Measurements from ENCODE around the gene CGNL1.

Gene CGNL1

DNA sequence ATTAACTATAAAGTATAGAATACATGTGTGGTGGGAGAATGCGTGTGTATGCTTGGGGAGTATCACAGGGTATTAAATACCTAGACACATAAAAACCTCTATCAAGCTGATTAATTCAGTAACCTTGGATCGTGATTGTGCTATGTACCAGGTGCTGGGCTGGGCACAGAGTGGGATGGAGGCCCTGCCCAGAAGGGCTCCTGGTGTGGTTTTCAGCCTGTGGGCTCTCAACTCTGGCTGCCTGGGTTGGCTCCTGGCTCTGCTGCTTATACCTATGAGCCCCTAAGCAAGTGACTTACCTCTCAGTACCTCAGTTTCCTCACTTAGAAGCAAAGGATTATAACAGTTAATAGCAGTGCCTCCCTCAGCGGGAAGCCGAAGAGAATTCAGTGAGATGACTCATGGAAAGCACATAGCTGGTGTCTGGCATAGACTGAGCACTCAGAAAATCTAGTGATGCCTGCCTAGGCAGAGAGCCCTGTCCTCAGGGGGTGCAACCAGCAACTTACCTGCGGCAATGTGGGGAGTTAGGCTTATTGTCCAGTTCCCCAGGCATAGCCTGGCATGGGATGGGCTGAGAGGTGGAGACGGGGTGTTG is 124.8 kb downstream of the CGNL1 start:
- DNase-seq (ENCODE audit: low read depth) = no peak

DNA sequence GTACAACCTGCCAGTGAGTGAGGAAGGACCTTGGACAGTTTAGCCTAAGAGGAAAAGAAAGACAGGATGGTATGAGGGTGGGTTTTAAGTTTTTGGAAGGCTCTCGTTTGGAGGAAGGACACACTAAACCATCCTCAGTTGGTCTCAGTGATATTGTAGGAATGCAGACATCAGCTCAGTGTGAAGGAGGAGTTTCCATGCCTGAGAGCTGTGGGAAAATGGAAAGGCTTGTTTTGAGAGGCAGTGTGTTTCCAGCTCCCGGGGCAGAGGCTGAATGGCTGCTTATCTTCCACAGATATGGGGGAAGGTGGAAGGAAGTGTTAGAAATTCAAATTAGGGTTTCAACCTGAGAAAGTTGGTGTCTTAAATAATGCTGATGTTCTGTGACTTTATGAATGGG is 125.8 kb downstream of the CGNL1 start:
- no peak for DNase-seq (ENCODE audit: low read depth)

DNA sequence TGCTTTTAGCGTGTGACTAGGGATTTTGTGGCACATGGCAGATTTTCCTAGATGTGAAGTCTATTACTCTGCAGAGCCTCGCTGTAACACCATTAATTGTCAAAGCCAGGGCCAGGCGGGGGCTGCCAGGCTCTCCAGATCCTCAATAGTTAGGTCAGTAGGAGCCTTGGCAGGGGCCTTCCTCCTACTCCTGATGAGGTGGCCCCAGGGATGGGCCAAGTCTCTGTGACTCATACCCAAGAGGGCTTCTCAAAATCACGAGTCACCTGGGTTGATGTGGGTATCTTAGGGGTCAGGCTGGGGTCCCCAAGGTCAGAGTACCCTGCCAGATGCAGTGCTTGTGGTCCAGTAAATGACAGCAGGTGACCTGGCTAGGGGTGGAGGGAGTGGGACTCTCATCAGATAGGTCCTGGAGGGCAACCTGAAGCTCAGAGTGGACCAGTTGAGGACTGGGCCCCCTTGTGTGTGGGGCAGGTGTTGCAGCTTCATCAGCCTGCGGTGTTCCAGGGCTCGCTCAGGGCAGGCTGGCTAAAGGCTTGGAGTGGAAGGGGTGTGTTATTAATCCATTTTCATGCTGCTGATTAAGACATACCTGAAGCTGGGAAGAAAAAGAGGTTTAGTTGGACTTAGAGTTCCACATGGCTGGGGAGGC is 126.9 kb downstream of the CGNL1 start:
- no peak for DNase-seq (ENCODE audit: low read depth)

DNA sequence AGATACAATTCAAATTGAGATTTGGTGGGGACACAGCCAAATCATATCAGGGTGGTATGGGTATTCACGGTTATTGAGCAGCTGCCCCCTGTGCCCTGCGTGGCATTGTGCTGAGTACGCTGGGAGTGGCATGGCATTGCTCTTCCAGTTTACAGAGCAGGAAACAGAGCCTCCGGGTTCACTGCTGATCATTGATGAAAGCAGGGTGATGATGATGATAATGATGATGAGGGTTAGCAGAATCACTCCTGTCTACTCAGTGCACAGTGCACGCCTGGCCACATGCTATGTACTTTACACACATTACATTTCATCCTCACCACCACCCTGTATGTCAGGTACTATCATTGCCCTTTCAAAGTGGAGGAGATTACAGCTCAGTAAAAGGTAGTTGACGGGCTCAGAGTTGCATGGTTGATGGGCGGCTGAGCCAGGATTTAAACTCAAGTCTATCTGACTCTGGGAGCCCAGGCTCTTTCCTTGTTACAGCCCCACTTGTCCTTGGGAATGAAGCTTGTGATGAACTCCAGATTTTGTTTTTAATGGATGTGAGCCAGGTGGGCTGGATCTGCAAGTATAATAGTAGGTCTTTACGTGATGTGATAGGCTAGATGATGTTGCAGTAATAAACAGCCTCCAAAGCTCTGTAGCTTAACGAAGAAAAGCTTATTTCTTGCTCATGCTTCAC is 127.8 kb downstream of the CGNL1 start:
- DNase-seq (ENCODE audit: low read depth) = no peak

DNA sequence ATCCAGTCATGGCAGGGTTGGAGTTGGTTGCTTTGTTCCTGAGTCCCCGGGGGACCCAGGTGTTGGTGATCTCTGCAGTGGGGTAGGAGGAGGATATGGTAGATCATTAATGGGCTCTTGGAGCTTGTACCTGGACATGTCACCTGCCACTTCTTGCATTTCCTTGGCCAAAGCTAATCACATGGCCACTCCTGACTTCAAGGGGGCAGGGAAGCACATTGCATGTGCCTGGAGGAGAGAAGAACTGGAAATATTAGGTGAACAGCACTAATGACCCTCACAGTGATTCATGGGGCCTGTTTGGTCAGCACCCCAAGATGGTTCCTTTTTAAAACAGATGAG is 128.3 kb downstream of the CGNL1 start:
- DNase-seq (ENCODE audit: low read depth) = no peak

DNA sequence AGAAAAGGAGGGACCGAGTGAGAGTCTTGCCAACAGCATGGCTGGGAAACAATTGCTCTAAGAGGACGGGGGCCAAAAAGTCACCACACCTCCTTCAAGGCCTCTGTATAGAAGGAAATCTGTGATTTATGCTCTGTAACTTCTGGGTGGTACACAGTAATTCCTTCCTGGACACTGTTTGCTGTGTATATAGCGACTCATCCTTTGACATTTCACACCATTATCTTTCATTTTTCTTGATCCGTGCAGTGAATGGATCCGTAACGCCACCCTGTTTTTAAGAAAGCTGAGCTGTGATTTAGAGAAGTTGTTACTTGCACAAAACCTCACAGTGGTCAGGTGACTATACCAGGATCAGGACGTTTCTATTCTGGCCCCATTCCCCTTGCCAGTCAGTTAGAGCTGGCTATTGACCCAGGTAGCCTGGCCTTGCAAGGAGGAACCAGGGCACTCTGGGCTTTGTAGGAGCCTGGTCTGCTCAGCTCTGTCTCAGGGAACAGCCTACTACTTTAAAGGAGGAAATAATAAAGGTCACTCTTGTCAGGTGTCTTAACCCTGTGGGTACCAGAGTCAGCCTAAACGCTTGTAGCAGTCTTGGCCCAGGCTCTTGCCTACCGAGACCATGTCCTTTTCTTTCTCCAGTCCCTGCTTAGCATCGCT is 128.9 kb downstream of the CGNL1 start:
- no peak for DNase-seq (ENCODE audit: low read depth)

DNA sequence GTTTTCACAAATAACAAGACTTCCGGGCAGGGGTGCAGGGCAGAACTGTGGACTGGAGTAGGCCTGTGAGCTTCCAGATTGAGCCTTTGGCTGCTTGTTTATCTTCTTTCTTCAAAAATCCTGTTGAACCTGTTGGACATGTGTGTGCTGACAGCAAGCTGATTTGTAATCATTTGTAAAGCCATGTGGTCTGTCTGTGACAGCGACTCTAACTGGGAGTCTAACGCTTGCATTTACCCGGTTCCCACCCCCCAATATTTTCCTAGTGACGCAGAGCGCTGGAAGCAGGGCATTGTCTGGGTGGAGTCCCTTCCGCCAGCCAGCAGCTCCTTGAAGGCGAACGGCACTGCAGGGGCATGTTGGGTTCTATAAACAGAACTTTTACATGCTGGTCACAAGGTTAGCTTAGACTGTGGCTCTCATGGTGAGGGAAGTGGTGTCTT is 129.7 kb downstream of the CGNL1 start:
- DNase-seq (ENCODE audit: low read depth) = no peak

DNA sequence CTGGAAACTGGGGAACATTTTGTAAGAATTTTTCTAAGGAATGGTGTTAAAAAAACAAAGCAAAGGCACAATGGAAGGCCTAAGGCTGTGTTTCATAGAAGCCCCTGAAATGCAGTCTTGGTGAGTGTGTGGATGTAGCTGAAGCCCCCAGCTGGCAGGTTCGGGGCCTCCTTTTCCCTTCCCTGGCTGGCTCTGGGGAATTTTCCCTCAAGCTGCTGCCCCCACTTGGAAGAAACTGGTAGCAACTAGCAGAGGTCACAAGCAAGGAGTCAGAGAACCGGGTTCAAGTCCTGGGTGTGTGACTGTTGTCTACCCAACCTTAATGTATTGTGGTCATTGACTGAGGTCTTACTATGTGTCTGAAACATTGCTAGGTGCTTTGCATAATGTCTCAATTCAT is 130.1 kb downstream of the CGNL1 start:
- DNase-seq (ENCODE audit: low read depth) = no peak

DNA sequence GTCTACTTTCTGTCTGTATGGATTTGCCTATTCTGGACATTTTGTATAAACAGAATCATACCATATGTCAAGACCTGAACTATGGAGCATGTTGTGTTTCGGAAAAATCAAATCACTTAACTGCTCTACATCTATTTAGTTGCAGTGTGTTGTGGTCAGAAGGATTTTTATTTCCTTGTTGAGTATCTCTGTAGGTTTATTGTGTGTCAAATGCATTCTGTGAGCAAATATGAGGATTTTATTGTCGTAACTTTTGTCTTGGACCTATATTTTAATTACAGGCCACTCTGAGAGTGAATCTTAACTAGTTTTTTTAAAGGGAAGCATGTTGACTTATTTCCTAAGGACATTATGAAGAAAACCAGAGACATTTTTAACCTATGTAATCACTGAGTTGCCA is 130.8 kb downstream of the CGNL1 start:
- no peak for DNase-seq (ENCODE audit: low read depth)

DNA sequence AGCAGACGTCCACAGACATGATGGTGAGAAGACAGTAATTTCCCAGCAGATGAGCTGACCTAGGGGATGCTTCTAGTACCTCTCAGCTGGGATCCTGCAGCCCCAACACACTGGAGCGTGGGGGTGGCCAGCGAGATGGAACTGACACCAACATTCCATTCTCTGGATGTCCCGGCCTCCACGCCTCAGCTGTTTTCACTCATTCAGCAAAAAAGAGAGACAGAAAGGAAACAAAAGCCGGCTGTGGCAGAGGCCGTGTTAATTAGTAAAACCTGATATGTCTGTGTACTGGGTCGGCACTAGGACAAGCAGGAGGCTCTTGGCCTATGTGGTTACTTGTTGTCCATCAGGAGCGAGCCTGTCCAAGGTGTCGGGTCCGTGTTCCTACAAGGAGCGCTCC is 132.8 kb downstream of the CGNL1 start:
- no peak for DNase-seq (ENCODE audit: low read depth)

DNA sequence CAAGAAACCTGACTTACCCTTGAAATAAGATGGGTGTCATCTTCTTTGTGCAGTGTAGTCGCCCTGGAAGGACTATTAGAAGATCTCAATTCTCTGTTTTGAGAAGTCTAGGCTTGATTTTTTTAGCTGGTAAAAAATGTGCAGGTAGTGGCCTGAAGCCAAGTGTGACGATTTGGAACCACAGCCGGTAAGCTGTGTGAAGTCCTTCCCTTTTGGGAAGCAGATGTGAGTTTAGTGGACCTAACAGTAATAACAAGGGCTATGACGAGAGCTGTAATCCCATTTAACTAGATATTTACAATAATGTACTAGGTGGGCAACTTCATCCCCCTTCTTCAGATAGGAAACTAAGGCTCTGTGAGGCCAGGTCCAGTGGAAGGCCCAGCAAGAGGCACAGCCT is 133.7 kb downstream of the CGNL1 start:
- no peak for DNase-seq (ENCODE audit: low read depth)

DNA sequence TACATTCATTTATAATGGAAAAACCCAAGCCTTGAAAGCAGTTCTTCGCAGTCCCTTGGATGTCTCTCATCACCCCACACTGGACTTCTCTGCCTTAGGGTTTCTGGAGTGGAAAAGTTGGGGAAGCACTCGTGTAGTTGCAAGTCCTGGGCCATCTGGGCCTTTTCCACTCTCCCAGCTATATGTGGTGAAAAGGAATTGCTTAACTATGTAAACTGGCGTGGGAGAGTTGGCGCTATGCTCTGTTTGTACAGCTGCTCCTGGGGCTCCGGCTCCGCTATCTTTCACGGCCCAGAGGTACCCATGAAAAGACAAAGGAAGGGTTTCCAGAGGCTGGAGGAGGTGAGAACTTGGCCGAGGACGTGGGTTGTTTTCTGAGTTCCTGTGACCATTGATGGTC is 134.3 kb downstream of the CGNL1 start:
- no peak for DNase-seq (ENCODE audit: low read depth)

DNA sequence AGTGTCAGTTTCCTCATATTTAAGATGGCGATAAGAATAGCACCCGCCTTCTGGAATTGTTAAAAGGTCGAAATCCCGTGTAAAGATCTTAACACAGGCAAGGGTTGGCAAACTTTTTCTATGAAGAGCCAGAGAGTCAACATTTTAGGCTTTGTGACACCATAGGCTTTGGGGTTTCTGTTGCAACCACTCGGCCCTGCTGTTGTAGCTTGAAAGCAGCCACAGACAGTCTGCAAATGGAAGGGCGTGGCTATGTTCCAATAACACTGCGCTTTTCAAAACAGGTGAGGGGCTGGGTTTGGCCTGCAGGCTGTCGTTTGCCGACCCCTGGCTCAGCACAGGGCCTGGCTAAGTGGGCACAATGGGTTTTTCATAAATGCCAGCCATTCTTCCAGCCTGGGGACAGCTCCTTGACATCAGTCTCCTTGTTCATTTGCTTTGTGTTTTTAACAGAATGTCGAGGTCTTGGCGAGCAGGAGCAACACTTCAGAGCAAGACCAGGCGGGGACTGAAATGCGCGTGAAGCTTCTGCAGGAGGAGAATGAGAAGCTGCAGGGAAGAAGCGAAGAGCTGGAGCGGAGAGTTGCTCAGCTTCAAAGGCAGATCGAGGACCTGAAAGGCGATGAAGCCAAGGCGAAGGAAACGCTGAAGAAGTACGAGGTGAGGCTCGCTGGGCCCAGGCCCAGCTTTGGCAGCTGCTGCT is 140.2 kb downstream of the CGNL1 start:
- DNase-seq (ENCODE audit: low read depth) = no peak

DNA sequence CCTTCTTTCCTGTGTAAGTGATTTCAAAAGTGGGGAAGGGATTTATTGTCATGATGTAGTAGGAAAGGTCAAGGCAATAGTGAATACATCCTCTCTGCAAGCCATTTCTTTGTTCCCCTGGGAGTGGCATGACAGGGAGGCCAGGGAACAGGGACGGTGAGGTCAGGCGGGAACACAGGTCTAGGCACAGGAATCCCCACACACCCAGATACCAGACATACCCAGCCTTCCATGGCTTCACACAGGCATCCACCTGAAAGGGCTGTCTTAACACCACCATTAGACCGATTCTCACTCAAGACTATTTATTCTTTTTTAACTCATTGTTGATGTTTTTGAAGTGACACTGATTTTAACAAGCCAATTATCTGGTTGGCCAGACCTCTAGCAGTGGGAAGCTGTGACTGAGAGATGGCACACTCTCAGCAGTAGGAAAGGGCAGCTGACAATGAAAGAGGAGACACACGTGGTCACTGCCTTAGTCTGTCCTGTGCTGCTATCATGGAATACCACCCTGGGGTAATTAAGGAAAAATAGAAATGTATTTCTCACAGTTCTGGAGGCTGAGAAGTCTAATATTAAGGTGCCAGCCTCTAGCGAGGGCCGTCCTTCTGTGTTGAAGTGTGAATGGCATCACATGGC is 140.8 kb downstream of the CGNL1 start:
- DNase-seq (ENCODE audit: low read depth) = no peak

DNA sequence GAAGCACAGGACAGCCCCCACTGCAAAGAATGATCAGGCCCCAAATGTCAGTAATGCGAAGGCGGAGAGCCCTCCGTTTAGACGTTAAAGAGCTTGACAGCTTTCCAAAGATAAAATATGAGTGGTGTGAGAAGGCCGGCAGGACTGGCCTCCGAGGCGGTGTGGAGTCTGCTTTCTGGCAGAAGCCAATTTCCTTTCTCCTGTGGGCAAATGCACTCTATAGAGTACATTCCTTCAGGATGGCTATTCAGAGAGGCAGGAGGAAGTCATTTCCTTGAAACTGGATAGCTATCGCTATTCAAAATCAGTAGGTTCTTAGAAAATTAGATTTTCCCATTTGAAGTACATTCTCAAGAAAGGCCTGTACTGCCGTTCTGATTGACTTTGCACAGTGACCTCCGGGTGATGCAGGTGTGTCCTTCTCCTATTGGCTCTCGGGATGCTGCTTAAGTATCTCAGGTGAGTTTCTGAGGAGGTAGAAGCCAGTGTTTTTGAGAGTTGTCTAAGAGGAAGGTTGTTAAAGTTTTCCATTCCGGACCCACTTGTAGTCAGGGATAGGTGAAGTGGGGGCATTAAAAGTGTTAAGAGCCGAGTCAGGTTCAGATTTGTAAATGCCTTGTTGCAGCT is 142.6 kb downstream of the CGNL1 start:
- DNase-seq (ENCODE audit: low read depth) = no peak

DNA sequence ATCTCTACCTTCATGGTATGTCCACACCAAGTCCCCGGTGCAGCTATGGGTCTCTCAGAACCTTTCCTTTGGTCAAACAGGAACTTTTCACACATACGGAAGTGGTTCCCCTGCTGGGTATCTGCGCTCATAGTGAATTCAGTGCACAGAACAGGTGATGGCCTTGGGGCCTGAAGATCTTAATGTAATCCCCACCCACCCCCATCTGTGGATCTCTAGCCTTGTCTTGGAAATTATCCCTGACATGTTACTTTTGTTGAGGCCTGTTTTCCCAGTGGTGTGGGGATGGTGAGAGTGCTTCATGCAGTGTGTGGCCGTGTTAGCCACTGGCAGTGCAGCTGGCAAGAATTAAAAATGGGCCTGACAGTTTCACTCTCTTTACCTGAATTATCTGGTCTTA is 143.5 kb downstream of the CGNL1 start:
- no peak for DNase-seq (ENCODE audit: low read depth)

DNA sequence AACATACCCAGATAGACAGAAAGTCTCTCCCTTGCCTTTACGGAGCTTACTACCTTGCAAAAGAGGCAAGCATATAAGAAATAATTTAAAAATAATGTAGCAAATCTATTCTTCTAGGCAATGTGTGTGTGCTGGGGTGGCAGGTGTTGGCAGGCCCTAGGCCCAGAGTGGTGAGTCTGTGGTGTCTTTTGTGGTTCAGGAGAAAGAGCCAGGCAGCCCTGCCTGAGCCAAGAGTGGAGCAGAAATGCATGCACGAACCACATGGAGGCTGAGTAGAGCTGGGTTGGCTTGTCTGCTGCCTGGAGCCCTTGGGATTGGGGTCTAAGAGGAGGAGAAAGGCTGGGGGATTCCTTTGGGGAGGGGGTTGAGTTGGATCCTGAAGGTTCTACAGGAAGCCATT is 145.2 kb downstream of the CGNL1 start:
- DNase-seq (ENCODE audit: low read depth) = no peak

DNA sequence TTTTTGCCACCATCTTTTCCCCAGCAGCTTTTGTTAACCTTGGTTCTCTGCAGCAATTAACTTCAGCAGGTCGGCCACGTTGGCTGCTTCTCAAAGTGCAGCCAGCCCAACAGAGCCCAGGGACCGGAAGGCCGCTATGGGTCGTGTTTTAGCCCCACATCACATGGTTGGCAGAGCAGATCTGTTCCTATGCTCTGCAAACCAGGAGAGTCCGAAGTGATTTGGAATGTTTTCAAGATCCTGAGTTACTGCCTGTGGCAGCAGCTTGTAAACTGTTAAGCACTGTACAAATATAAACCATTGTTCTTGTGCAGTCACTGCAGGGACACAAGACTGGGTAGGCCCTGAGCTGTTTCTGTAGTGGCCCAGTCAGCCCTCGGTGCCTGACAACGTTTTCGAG is 145.8 kb downstream of the CGNL1 start:
- DNase-seq (ENCODE audit: low read depth) = no peak

DNA sequence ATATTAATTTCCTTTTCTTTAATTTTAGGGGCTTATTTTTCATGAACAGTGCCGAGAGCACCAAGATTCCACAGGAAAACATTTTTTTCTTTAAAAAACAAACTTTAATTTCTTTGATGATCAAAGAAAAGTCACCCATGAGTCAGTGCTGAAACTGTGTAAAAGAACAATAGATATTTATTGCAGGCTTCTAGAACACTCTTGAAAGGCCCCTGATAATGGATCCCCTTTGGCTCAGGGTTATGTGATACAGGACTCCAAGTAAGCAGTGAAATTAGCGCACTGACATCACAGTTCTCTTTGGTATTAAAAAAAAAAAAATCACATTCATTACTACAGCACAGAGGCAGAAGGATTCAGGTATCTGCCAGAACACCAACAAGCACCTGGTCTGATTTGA is 149.3 kb downstream of the CGNL1 start:
- no peak for DNase-seq (ENCODE audit: low read depth)

DNA sequence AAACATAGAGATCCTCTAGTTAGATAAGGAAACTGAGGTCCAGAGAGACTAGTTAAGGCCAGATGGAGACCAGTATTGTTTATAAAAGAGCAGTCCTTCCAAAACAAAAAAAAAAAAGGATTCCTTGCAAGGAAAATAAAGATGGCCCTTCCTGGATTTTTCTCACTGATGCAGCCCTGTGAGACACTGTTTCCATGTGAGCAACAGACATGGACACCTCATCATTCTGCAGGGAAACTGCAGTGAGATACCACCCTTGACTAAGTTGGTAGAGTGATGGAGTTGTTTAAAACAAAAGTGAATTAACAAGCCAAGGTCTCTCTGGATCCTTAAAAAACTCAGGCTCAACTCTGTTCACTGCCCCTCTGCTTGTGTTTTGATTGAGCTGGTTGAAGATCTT is 149.8 kb downstream of the CGNL1 start:
- no peak for DNase-seq (ENCODE audit: low read depth)

DNA sequence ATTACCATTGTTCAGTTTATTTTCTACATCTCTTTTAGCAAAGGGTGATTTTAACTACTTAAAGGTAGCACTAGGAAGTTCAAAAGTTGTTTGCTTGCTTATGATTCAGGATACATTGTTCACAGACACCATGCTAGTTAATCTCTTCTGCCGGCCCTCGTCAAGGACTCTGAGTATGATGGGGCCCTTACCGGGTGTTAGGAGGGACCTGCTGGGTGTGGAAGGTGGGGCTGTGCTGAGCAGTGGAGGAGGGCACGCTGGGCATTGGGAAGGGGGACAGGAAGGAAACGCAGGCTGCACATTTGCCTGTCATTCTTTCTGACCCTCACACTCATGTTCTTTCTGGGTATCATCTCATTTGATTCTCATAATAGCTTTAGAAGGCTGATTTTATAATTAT is 150.3 kb downstream of the CGNL1 start:
- DNase-seq (ENCODE audit: low read depth) = no peak
